ENCODE data around the gene CGB3.
A peak's percentile ranks its signal among the peaks of the same experiment; 100 is the strongest.
"Not testable (repeated sequence)": the region's sequence is repeated elsewhere in the genome, so short reads cannot be mapped to it uniquely, and the experiment has no call there.

The CGB3 gene

GRCh38 chr19:49056101-49056901 lies 32.2 kb upstream of the CGB3 start:
- no peak overlapping the region for H3K27ac ChIP-seq
- TF ChIP-seq, protein P1, sequence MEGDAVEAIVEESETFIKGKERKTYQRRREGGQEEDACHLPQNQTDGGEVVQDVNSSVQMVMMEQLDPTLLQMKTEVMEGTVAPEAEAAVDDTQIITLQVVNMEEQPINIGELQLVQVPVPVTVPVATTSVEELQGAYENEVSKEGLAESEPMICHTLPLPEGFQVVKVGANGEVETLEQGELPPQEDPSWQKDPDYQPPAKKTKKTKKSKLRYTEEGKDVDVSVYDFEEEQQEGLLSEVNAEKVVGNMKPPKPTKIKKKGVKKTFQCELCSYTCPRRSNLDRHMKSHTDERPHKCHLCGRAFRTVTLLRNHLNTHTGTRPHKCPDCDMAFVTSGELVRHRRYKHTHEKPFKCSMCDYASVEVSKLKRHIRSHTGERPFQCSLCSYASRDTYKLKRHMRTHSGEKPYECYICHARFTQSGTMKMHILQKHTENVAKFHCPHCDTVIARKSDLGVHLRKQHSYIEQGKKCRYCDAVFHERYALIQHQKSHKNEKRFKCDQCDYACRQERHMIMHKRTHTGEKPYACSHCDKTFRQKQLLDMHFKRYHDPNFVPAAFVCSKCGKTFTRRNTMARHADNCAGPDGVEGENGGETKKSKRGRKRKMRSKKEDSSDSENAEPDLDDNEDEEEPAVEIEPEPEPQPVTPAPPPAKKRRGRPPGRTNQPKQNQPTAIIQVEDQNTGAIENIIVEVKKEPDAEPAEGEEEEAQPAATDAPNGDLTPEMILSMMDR (IDR thresholded peaks at IDR 0.05): peak; percentile 36
- TF ChIP-seq ZFX (IDR thresholded peaks at IDR 0.05; ENCODE audit: borderline replicate concordance): no peak

DNA sequence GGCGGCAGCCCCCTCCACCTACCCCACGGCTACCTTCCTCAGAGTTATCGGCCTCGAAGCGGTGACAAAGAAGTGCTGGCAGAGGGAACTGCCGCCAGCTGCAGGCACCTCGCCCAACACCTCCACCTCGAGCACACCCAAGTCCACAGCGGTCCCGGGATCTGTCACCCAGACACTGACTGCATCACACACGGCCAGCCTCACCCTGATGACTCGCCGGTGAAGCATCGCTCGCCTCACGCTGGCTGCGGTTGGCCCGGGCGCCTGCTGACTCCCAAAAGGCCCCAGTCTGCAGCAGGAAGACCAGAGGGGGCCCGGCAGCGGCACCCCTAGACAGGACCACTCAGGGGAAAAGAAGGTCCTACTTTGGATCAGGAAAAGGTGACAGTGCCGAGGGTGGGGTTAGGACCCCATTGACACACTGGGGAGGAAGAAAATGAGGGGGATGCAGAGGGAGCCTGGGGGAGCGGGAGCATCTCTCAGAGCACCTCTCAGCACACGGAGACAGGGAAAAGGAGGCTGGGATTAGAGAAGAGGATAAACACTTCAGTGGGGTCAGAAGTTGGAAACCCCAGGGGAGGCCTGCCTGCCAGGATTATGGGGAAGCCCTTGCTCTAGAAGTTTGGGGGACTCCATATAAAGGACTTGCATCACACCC lies 26.4 kb upstream of the CGB3 start:
- not testable (repeated sequence) for H3K27ac ChIP-seq

GRCh38 chr19:49049834-49050233 lies 25.7 kb upstream of the CGB3 start:
- H3K27ac ChIP-seq: not testable (repeated sequence)

DNA sequence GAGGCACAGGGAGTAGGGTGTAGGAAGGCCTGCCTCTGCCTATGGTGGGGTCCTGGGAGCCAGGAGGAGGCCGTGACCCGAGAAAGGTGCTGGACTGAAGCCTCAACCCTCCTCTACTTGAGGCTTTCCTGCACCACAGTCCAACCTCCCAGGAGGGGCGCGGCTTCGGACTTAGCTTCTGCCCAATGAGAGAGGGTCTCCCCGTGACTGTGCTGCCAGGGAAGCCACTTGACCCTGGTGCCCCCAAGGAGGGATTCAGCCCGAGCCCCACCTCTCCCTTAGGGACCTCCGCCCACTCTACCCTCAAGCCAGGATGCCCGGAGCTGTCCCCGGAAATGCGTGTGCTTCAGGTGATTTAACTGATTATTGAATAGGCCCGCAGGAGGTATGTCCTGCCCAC lies 24.9 kb upstream of the CGB3 start, which contains the start of gene CGB8:
CGB8 (minus strand) TSS at position 101 of the 400 bp plus-strand sequence. CDS start 372 bp downstream, outside the sequence.
- not testable (repeated sequence) for H3K27ac ChIP-seq

DNA sequence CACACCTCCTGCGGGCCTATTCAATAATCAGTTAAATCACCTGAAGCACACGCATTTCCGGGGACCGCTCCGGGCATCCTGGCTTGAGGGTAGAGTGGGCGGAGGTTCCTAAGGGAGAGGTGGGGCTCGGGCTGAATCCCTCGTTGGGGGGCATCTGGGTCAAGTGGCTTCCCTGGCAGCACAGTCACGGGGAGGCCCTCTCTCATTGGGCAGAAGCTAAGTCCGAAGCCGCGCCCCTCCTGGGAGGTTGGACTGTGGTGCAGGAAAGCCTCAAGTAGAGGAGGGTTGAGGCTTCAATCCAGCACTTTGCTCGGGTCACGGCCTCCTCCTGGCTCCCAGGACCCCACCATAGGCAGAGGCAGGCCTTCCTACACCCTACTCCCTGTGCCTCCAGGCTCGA lies 19.4 kb upstream of the CGB3 start, which contains the start of gene CGB5:
CGB5 (plus strand) TSS at position 301 of the 400 bp plus-strand sequence. CDS start 362 bp downstream, outside the sequence.
- not testable (repeated sequence) for H3K27ac ChIP-seq

GRCh38 chr19:49042666-49043065 lies 18.5 kb upstream of the CGB3 start:
- not testable (repeated sequence) for H3K27ac ChIP-seq

- H3K27ac ChIP-seq: no peak overlapping the region
Observed at GRCh38 chr19:49042177-49042576, 18.0 kb upstream of the CGB3 start.

GRCh38 chr19:49039736-49040135 lies 15.6 kb upstream of the CGB3 start:
- H3K27ac ChIP-seq: not testable (repeated sequence)

More at GRCh38 chr19:49042177-49042576, 18.0 kb upstream of the CGB3 start:
- no peak for TF ChIP-seq ZFX (IDR thresholded peaks at IDR 0.05; ENCODE audit: borderline replicate concordance)
- TF ChIP-seq, protein P1 (IDR thresholded peaks at IDR 0.05): no peak

- not testable (repeated sequence) for H3K27ac ChIP-seq
Observed at GRCh38 chr19:49038557-49039276, 14.6 kb upstream of the CGB3 start.

DNA sequence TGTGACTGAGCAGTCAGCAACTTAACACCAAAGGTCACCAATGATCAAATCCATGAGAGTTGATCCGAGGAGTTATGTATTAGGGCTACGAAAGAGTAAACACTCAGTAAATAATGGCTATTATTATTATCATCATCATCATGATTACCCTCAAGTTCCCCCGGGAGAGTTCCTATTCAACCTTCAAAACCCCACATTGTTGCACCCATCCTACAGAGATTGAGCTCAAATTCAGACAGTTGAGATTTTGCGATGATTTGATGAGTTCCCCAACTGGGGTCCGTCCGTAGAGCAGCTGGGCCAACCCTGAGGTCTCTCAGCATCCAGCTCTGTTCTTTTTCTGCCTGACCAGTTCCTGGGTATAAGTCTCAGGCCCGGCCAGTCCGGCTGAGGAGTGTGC lies 14.0 kb upstream of the CGB3 start:
- H3K27ac ChIP-seq: not testable (repeated sequence)

- H3K27ac ChIP-seq: not testable (repeated sequence)
- TF ChIP-seq, protein P1 (IDR thresholded peaks at IDR 0.05): peak; percentile 95
Observed at GRCh38 chr19:49036815-49037214, 12.7 kb upstream of the CGB3 start, which contains the start of gene CGB1. TSS of gene CGB1 (minus strand) at chr19:49036895. CDS start at chr19:49036711, 184 bp downstream.
